MM.1S (cell line): Measurements from ENCODE around the gene METTL18.

Source experiments
- DNase-seq: peaks from one replicate; pipeline ENCODE4 v3.0.0-alpha.2; 2015
- H2AFZ ChIP-seq: fragments of 300-600 bp; sonication (generic); 2 replicates; pipeline ENCODE4 v1.6.0; 2016; ENCODE audit warnings: antibody characterized with exemption, low read length
- H3F3A ChIP-seq: fragments of 300-600 bp; sonication (generic); 2 replicates; pipeline ENCODE4 v1.6.1; 2016; ENCODE audit warnings: mild to moderate bottlenecking, antibody characterized with exemption, low read length, moderate library complexity, mixed read lengths; ENCODE audit not compliant: insufficient read depth
- H3K27ac ChIP-seq: fragments of 300-600 bp; sonication (generic); 2 replicates; pipeline ENCODE4 v1.5.1; 2016; ENCODE audit warnings: mild to moderate bottlenecking, low read length
- H3K27me3 ChIP-seq: fragments of 300-600 bp; sonication (generic); replicated peaks from 2 replicates; pipeline ENCODE4 v1.6.0; 2016; ENCODE audit warnings: low read length; ENCODE audit not compliant: insufficient read depth
- H3K36me3 ChIP-seq: fragments of 300-600 bp; sonication (generic); replicated peaks from 2 replicates; pipeline ENCODE4 v1.6.1; 2016; ENCODE audit warnings: mild to moderate bottlenecking, low read length, mixed read lengths; ENCODE audit not compliant: insufficient read depth
- H3K4me1 ChIP-seq: fragments of 300-600 bp; sonication (generic); 2 replicates; pipeline ENCODE4 v1.6.1; 2016; ENCODE audit warnings: low read length, mixed read lengths
- H3K4me2 ChIP-seq: fragments of 300-600 bp; sonication (generic); 2 replicates; pipeline ENCODE4 v1.6.0; 2016; ENCODE audit warnings: low read depth, low read length
- H3K4me3 ChIP-seq: fragments of 300-600 bp; sonication (generic); 2 replicates; pipeline ENCODE4 v1.5.1; 2016; ENCODE audit warnings: low read length, mixed read lengths
- H3K79me2 ChIP-seq: fragments of 300-600 bp; sonication (generic); 2 replicates; pipeline ENCODE4 v1.6.1; 2016; ENCODE audit warnings: mixed run types, low read length, mixed read lengths
- H3K9ac ChIP-seq: fragments of 300-600 bp; sonication (generic); 2 replicates; pipeline ENCODE4 v1.6.1; 2016; ENCODE audit warnings: low read length, mixed read lengths
- H3K9me2 ChIP-seq: fragments of 300-600 bp; sonication (generic); replicated peaks from 2 replicates; pipeline ENCODE4 v1.6.1; 2016; ENCODE audit warnings: mild to moderate bottlenecking, low read length, mixed read lengths; ENCODE audit not compliant: insufficient read depth
- H3K9me3 ChIP-seq: fragments of 300-600 bp; sonication (generic); replicated peaks from 2 replicates; pipeline ENCODE4 v1.6.1; 2016; ENCODE audit warnings: mild to moderate bottlenecking, low read length, mixed read lengths; ENCODE audit not compliant: insufficient read depth
- H4K20me1 ChIP-seq: fragments of 300-600 bp; sonication (generic); 2 replicates; pipeline ENCODE4 v1.6.1; 2016; ENCODE audit warnings: mild to moderate bottlenecking, low read length, moderate library complexity, mixed read lengths; ENCODE audit not compliant: insufficient read depth
- CTCF ChIP-seq: fragments of 300-600 bp; sonication (generic); IDR thresholded peaks from 2 replicates; pipeline ENCODE4 v1.5.1; 2016; ENCODE audit warnings: antibody characterized with exemption, low read length, mixed read lengths
- EZH2 ChIP-seq: fragments of 300-600 bp; sonication (generic); optimal IDR thresholded peaks from 2 replicates; pipeline ENCODE3; 2017; ENCODE audit warnings: low read depth, mild to moderate bottlenecking, antibody characterized with exemption, low read length, mixed read lengths
- EZH2phosphoT487 ChIP-seq: fragments of 300-600 bp; sonication (generic); IDR thresholded peaks from 2 replicates; pipeline ENCODE4 v1.6.1; 2018; ENCODE audit warnings: antibody characterized with exemption, low read length

METTL18 gene

DNA sequence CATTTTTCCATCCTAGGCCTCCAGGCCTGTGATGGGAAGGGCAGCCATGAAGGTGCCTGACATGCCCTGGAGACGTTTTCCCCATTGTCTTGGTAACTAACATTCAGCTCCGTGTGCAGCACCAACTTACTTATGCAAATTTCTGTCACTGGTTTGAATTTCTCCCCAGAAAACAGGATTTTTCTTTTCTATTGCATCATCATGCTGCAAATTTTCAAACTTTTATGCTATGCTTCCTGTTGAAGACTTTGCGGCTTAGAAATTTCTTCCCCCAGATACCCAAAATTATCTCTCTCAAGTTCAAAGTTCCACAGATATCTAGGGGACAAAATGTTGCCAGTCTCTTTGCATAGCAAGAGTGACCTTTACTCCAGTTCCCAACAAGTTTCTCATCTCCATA lies 35.7 kb downstream of the METTL18 start:
- Histone ChIP-seq H3K27me3 (no peaks in the 10 kb centered on the region), H3F3A (no peaks in the 10 kb centered on the region), H3K9me2 (no peaks in the 10 kb centered on the region), H2AFZ (no peak overlapping the region), H3K4me1 (no peaks in the 10 kb centered on the region), H3K4me3 (no peak overlapping the region), H4K20me1 (no peaks in the 10 kb centered on the region; the same call in 1 of the 2 replicates), H3K36me3 (no peaks in the 10 kb centered on the region), H3K9ac (no peak overlapping the region), H3K4me2 (no peak overlapping the region), H3K9me3 (no peaks in the 10 kb centered on the region), H3K27ac (no peak overlapping the region), H3K79me2 (no peaks in the 10 kb centered on the region)
- no peak for DNase-seq
- TF ChIP-seq EZH2, result no peak
- no peak for TF ChIP-seq CTCF
- no peak for TF ChIP-seq EZH2phosphoT487

- Histone ChIP-seq H2AFZ (no peak overlapping the region), H3K27ac (no peak overlapping the region), H3K4me1 (no peaks in the 10 kb centered on the region), H4K20me1 (no peaks in the 10 kb centered on the region), H3K79me2 (no peaks in the 10 kb centered on the region), H3K9me2 (no peaks in the 10 kb centered on the region), H3F3A (no peaks in the 10 kb centered on the region), H3K36me3 (no peaks in the 10 kb centered on the region), H3K27me3 (no peaks in the 10 kb centered on the region), H3K9ac (no peak overlapping the region), H3K4me2 (no peak overlapping the region), H3K9me3 (no peaks in the 10 kb centered on the region), H3K4me3 (no peak overlapping the region)
- no peak for TF ChIP-seq EZH2
- no peak for TF ChIP-seq CTCF
- TF ChIP-seq EZH2phosphoT487, result no peak
- DNase-seq, result no peak
These were observed 41.2 kb downstream of the METTL18 start for GRCh38 chr1:169753549-169753948.

DNA sequence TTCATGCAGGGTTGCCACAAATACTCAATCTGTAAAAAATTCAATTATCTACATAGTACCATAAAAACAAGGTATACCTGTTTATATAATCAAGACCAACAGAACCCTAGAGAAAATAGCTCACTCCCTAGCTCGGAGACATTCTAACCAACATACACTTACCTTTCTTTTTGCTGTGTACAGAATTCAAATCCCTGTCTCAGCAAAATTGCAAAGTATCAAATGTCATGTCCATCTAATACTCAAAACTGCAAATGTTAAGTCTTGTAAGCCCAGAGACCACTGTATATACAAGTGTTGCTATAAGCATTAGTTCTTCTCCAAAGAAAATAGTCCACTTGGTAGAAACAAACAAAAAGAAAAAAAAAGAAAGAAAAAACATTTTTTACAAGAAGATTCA lies 44.7 kb downstream of the METTL18 start:
- Histone ChIP-seq H3K27me3 (no peaks in the 10 kb centered on the region), H2AFZ (no peak overlapping the region), H3K4me1 (no peaks in the 10 kb centered on the region), H3K9me2 (no peaks in the 10 kb centered on the region), H3K27ac (no peak overlapping the region), H3K9me3 (no peaks in the 10 kb centered on the region), H3K36me3 (no peaks in the 10 kb centered on the region), H4K20me1 (no peaks in the 10 kb centered on the region), H3K9ac (no peak overlapping the region), H3F3A (no peaks in the 10 kb centered on the region), H3K4me2 (no peak overlapping the region), H3K79me2 (no peaks in the 10 kb centered on the region), H3K4me3 (no peak overlapping the region)
- DNase-seq, result no peak
- no peak for TF ChIP-seq EZH2
- no peak for TF ChIP-seq EZH2phosphoT487
- TF ChIP-seq CTCF, result no peak
